ENCODE measurements around the gene PIGC. TPM values are rescaled to one million over a fixed set of nuclear protein-coding genes. Genes with fewer than 3 reads are reported as not detected.

The PIGC gene
- total and polyA plus RNA-seq, 4 donors, result 8.6 to 18.4 (median 13.2) TPM

GRCh38 chr1:172417557-172417956 lies 26.3 kb downstream of the PIGC start:
- no peaks in the 10 kb centered on the region for H3K4me1 ChIP-seq (ENCODE audit: control insufficient read depth in 4 of 4, insufficient read depth in 4 of 4, low read length in 3 of 4)
- H3K9ac ChIP-seq (ENCODE audit: low read depth in 1 of 2, low read length in 2 of 2), result no peak overlapping the region
- H3K27me3 ChIP-seq (ENCODE audit: control insufficient read depth in 4 of 4, insufficient read depth in 4 of 4, low read length in 3 of 4), result no peaks in the 10 kb centered on the region
- no peaks in the 10 kb centered on the region for H3K9me3 ChIP-seq (ENCODE audit: control insufficient read depth in 4 of 4, low read length in 3 of 4)
- TF ChIP-seq CTCF (IDR thresholded peaks at IDR 0.05; ENCODE audit: low read depth, low read length, missing input control) (no peak), HNF4G (IDR thresholded peaks at IDR 0.05) (no peak), GABPA (IDR thresholded peaks at IDR 0.05 in 1 of 2, conservative IDR thresholded peaks at IDR 0.05 in 1 of 2) (no peak), REST (IDR thresholded peaks at IDR 0.05) (no peak), SP1 (IDR thresholded peaks at IDR 0.05) (no peak), MAX (IDR thresholded peaks at IDR 0.05) (no peak), JUND (IDR thresholded peaks at IDR 0.05) (no peak), FOXA2 (IDR thresholded peaks at IDR 0.05) (no peak), ATF3 (IDR thresholded peaks at IDR 0.05) (no peak)
- WGBS, result 93% methylated on average over 1 of the region's 1 CpG
- no peaks in the 10 kb centered on the region for H3K36me3 ChIP-seq (ENCODE audit: control insufficient read depth in 4 of 4, insufficient read depth in 3 of 4, low read depth in 1 of 4, low read length in 3 of 4)
- no peak for DNase-seq (ENCODE audit: low spot score)
- H3K4me3 ChIP-seq (ENCODE audit: low read depth in 1 of 3, low read length in 3 of 3), result no peak overlapping the region
- H3K27ac ChIP-seq (ENCODE audit: low read depth in 1 of 2, low read length in 2 of 2), result no peak overlapping the region

GRCh38 chr1:172416496-172417035 lies 27.3 kb downstream of the PIGC start:
- no peak overlapping the region for H3K4me3 ChIP-seq (ENCODE audit: low read depth in 1 of 3, low read length in 3 of 3)
- H3K9ac ChIP-seq (ENCODE audit: low read depth in 1 of 2, low read length in 2 of 2), result no peak overlapping the region
- DNase-seq (ENCODE audit: low spot score), result no peak
- TF ChIP-seq HNF4G (IDR thresholded peaks at IDR 0.05) (no peak), RAD21 (IDR thresholded peaks at IDR 0.05) (no peak), MAX (IDR thresholded peaks at IDR 0.05) (no peak), RXRA (IDR thresholded peaks at IDR 0.05) (no peak)
- WGBS, result 84% methylated on average over 4 of the region's 4 CpGs
- no peak overlapping the region for H3K27ac ChIP-seq (ENCODE audit: low read depth in 1 of 2, low read length in 2 of 2)
- no peaks in the 10 kb centered on the region for H3K27me3 ChIP-seq (ENCODE audit: control insufficient read depth in 4 of 4, insufficient read depth in 4 of 4, low read length in 3 of 4)
- no peaks in the 10 kb centered on the region for H3K4me1 ChIP-seq (ENCODE audit: control insufficient read depth in 4 of 4, insufficient read depth in 4 of 4, low read length in 3 of 4)
- H3K36me3 ChIP-seq (ENCODE audit: control insufficient read depth in 4 of 4, insufficient read depth in 3 of 4, low read depth in 1 of 4, low read length in 3 of 4), result no peaks in the 10 kb centered on the region
- H3K9me3 ChIP-seq (ENCODE audit: control insufficient read depth in 4 of 4, low read length in 3 of 4), result no peaks in the 10 kb centered on the region

GRCh38 chr1:172414331-172414730 lies 29.5 kb downstream of the PIGC start:
- no peaks in the 10 kb centered on the region for H3K9me3 ChIP-seq (ENCODE audit: control insufficient read depth in 4 of 4, low read length in 3 of 4)
- no peaks in the 10 kb centered on the region for H3K36me3 ChIP-seq (ENCODE audit: control insufficient read depth in 4 of 4, insufficient read depth in 3 of 4, low read depth in 1 of 4, low read length in 3 of 4)
- no peak for DNase-seq (ENCODE audit: low spot score)
- TF ChIP-seq EGR1 (IDR thresholded peaks at IDR 0.05; ENCODE audit: low read depth in 2 of 2) (no peak), FOXA1 (IDR thresholded peaks at IDR 0.05) (no peak), MAX (IDR thresholded peaks at IDR 0.05) (no peak), ATF3 (IDR thresholded peaks at IDR 0.05) (no peak), GABPA (IDR thresholded peaks at IDR 0.05 in 1 of 2, conservative IDR thresholded peaks at IDR 0.05 in 1 of 2) (no peak), YY1 (IDR thresholded peaks at IDR 0.05) (no peak), SP1 (IDR thresholded peaks at IDR 0.05) (no peak), REST (IDR thresholded peaks at IDR 0.05) (no peak), NR2F2 (IDR thresholded peaks at IDR 0.05) (no peak), HNF4A (conservative IDR thresholded peaks at IDR 0.05) (no peak), JUND (IDR thresholded peaks at IDR 0.05) (no peak)
- no peak overlapping the region for H3K27ac ChIP-seq (ENCODE audit: low read depth in 1 of 2, low read length in 2 of 2)
- no peak overlapping the region for H3K9ac ChIP-seq (ENCODE audit: low read depth in 1 of 2, low read length in 2 of 2)
- H3K27me3 ChIP-seq (ENCODE audit: control insufficient read depth in 4 of 4, insufficient read depth in 4 of 4, low read length in 3 of 4), result no peaks in the 10 kb centered on the region
- H3K4me3 ChIP-seq (ENCODE audit: low read depth in 1 of 3, low read length in 3 of 3), result no peak overlapping the region
- H3K4me1 ChIP-seq (ENCODE audit: control insufficient read depth in 4 of 4, insufficient read depth in 4 of 4, low read length in 3 of 4), result no peaks in the 10 kb centered on the region

All from liver (tissue), 9 donors.